ENCODE data around the gene LCE7A. TPM values are rescaled to one million over a fixed set of nuclear protein-coding genes. Genes with fewer than 3 reads are reported as not detected.

Gene LCE7A
- total RNA-seq, 1 donor from 2014 or later: not detected

DNA sequence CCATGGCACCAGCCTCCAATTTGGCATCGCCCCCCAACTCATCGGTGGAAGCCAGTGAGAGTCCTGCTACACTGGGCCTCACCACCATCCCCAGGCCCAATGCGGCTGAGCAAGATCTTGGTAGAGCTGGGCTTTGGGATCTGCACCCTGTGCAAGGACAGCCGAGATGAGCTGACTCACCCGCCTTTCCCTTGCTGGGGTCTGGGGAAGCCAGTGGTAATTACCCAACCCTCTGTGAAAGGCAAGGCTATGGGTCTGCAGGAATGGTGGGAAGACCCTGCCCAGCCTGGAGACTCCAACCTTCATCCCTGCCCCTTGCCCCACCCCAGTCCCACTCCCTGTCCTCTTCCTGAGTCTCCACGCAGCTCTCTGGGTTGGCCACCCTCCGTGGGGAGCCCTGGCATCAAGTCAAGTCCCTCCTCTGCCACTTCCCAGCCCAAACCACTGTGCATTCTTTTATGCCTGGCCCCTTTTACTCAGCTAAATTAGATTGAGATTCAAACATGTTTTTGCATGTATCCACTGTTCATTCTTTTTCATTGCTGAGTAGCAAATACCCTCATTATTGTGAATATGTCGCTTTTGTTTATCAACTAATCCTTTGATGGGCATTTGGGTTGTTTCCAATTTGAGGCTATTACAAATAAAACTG, 27.1 kb downstream of the LCE7A start:
- FAIRE-seq (no peak), DNase-seq (ENCODE audit: low read depth) (no peak)
- Histone ChIP-seq H3K9me3 (ENCODE audit: insufficient read depth, low read depth, low read length) (no peaks in the 10 kb centered on the region), H3K27ac (ENCODE audit: low read depth, low read length) (no peak overlapping the region), H2AFZ (ENCODE audit: low read depth, low read length) (no peak overlapping the region), H3K27me3 (ENCODE audit: insufficient read depth, low read length) (no peaks in the 10 kb centered on the region), H3K79me2 (ENCODE audit: insufficient read depth, low read length) (no peaks in the 10 kb centered on the region), H3K9ac (ENCODE audit: low read length) (no peak overlapping the region), H3K36me3 (ENCODE audit: insufficient read depth, low read length) (no peaks in the 10 kb centered on the region), H3K4me1 (ENCODE audit: insufficient read depth, low read length) (no peaks in the 10 kb centered on the region), H4K20me1 (ENCODE audit: insufficient read depth, low read length) (no peaks in the 10 kb centered on the region), H3K4me3 (ENCODE audit: insufficient read depth, low read depth, low read length) (no peak overlapping the region), H3K4me2 (ENCODE audit: low read length) (no peak overlapping the region)
- H3K4me1 Mint-ChIP-seq (ENCODE audit: low read depth, unreplicated experiment): peaks cover 7% of the 10 kb centered on the region
- TF ChIP-seq, protein P1, sequence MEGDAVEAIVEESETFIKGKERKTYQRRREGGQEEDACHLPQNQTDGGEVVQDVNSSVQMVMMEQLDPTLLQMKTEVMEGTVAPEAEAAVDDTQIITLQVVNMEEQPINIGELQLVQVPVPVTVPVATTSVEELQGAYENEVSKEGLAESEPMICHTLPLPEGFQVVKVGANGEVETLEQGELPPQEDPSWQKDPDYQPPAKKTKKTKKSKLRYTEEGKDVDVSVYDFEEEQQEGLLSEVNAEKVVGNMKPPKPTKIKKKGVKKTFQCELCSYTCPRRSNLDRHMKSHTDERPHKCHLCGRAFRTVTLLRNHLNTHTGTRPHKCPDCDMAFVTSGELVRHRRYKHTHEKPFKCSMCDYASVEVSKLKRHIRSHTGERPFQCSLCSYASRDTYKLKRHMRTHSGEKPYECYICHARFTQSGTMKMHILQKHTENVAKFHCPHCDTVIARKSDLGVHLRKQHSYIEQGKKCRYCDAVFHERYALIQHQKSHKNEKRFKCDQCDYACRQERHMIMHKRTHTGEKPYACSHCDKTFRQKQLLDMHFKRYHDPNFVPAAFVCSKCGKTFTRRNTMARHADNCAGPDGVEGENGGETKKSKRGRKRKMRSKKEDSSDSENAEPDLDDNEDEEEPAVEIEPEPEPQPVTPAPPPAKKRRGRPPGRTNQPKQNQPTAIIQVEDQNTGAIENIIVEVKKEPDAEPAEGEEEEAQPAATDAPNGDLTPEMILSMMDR (IDR thresholded peaks at IDR 0.05; ENCODE audit: insufficient read depth, low read depth, low read length): no peak
- no peak for TF ChIP-seq EZH2 (IDR thresholded peaks at IDR 0.05; ENCODE audit: insufficient read depth, low read length)
- no peak overlapping the region for H3K4me3 Mint-ChIP-seq (ENCODE audit: unreplicated experiment)
- H3K27ac Mint-ChIP-seq (ENCODE audit: unreplicated experiment): no peak overlapping the region
- H3K27me3 Mint-ChIP-seq (ENCODE audit: low read depth, unreplicated experiment): peaks cover 2% of the 10 kb centered on the region
- no peaks in the 10 kb centered on the region for H3K9me3 Mint-ChIP-seq (ENCODE audit: unreplicated experiment)
- no peaks in the 10 kb centered on the region for H3K36me3 Mint-ChIP-seq (ENCODE audit: low read depth, unreplicated experiment)

DNA sequence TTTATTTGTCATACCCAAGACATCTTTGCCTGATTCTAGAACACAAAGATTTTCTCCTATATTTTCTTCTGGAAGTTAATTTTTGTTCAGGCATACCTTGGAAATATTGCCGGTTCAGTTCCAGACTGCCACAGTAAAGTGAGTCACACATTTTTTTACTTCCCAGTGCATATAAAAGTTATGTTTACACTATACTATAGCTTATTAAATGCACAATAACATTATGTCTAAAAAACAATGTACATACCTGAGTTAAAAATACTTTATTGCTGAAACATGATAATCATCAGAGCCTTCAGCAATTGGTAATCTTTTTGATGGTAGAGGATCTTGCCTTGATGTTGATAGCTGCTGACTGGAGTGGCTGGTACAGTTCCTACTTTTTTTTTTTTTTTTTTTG, 28.3 kb downstream of the LCE7A start:
- H3K4me1 ChIP-seq (ENCODE audit: insufficient read depth, low read length): no peaks in the 10 kb centered on the region
- TF ChIP-seq EZH2 (IDR thresholded peaks at IDR 0.05; ENCODE audit: insufficient read depth, low read length): no peak
- TF ChIP-seq, protein P1 (IDR thresholded peaks at IDR 0.05; ENCODE audit: insufficient read depth, low read depth, low read length): no peak
- H3K27ac ChIP-seq (ENCODE audit: low read depth, low read length): no peak overlapping the region
- peaks cover 7% of the 10 kb centered on the region for H3K4me1 Mint-ChIP-seq (ENCODE audit: low read depth, unreplicated experiment)
- no peaks in the 10 kb centered on the region for H3K36me3 ChIP-seq (ENCODE audit: insufficient read depth, low read length)
- no peak for FAIRE-seq
- no peaks in the 10 kb centered on the region for H3K79me2 ChIP-seq (ENCODE audit: insufficient read depth, low read length)
- no peak overlapping the region for H3K27ac Mint-ChIP-seq (ENCODE audit: unreplicated experiment)
- H3K4me2 ChIP-seq (ENCODE audit: low read length): no peak overlapping the region
- no peak overlapping the region for H3K4me3 Mint-ChIP-seq (ENCODE audit: unreplicated experiment)
- no peaks in the 10 kb centered on the region for H3K9me3 ChIP-seq (ENCODE audit: insufficient read depth, low read depth, low read length)
- H3K9ac ChIP-seq (ENCODE audit: low read length): no peak overlapping the region
- no peak overlapping the region for H3K4me3 ChIP-seq (ENCODE audit: insufficient read depth, low read depth, low read length)
- H3K27me3 Mint-ChIP-seq (ENCODE audit: low read depth, unreplicated experiment): peaks cover 2% of the 10 kb centered on the region
- no peaks in the 10 kb centered on the region for H3K9me3 Mint-ChIP-seq (ENCODE audit: unreplicated experiment)
- H3K27me3 ChIP-seq (ENCODE audit: insufficient read depth, low read length): no peaks in the 10 kb centered on the region
- no peak overlapping the region for H2AFZ ChIP-seq (ENCODE audit: low read depth, low read length)
- H4K20me1 ChIP-seq (ENCODE audit: insufficient read depth, low read length): no peaks in the 10 kb centered on the region
- no peaks in the 10 kb centered on the region for H3K36me3 Mint-ChIP-seq (ENCODE audit: low read depth, unreplicated experiment)
- no peak for DNase-seq (ENCODE audit: low read depth)

DNA sequence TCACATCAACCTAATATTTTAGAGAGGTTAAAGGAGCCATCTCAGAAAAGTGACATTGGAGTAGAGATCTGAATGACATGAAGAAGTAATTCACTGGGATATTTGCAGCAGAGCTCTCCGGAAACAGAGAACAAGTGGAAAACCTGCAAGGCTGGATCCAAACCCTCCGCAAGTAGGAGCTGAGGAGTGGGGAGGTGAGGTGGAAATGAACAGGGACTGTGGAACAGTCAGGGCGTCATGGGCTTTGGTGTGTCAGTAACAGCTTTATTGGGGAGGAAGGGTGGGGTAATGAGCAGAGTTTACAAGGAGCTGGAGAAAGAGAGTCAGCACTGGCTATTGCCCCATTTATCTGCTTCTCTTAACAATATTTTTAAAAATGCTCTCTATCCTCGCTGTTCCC, 39.2 kb downstream of the LCE7A start:
- Mint-ChIP-seq H3K9me3 (ENCODE audit: unreplicated experiment) (peaks cover 3% of the 10 kb centered on the region), H3K36me3 (ENCODE audit: low read depth, unreplicated experiment) (peaks cover 2% of the 10 kb centered on the region), H3K4me3 (ENCODE audit: unreplicated experiment) (no peak overlapping the region), H3K4me1 (ENCODE audit: low read depth, unreplicated experiment) (no peaks in the 10 kb centered on the region), H3K27ac (ENCODE audit: unreplicated experiment) (no peak overlapping the region), H3K27me3 (ENCODE audit: low read depth, unreplicated experiment) (peaks cover 28% of the 10 kb centered on the region)
- H3K27ac ChIP-seq (ENCODE audit: low read depth, low read length): no peak overlapping the region
- no peak overlapping the region for H3K9ac ChIP-seq (ENCODE audit: low read length)
- H3K4me3 ChIP-seq (ENCODE audit: insufficient read depth, low read depth, low read length): no peak overlapping the region
- H2AFZ ChIP-seq (ENCODE audit: low read depth, low read length): no peak overlapping the region
- no peaks in the 10 kb centered on the region for H3K27me3 ChIP-seq (ENCODE audit: insufficient read depth, low read length)
- TF ChIP-seq, protein P1 (IDR thresholded peaks at IDR 0.05; ENCODE audit: insufficient read depth, low read depth, low read length): no peak
- TF ChIP-seq EZH2 (IDR thresholded peaks at IDR 0.05; ENCODE audit: insufficient read depth, low read length): no peak
- no peaks in the 10 kb centered on the region for H4K20me1 ChIP-seq (ENCODE audit: insufficient read depth, low read length)
- H3K79me2 ChIP-seq (ENCODE audit: insufficient read depth, low read length): no peaks in the 10 kb centered on the region
- H3K9me3 ChIP-seq (ENCODE audit: insufficient read depth, low read depth, low read length): no peaks in the 10 kb centered on the region
- H3K36me3 ChIP-seq (ENCODE audit: insufficient read depth, low read length): no peaks in the 10 kb centered on the region
- no peaks in the 10 kb centered on the region for H3K4me1 ChIP-seq (ENCODE audit: insufficient read depth, low read length)
- no peak overlapping the region for H3K4me2 ChIP-seq (ENCODE audit: low read length)
- DNase-seq (ENCODE audit: low read depth): no peak
- no peak for FAIRE-seq
